SK-N-SH (cell line): ENCODE data around the gene MED16. TPM values are rescaled to one million over a fixed set of nuclear protein-coding genes. Genes with fewer than 3 reads are reported as not detected.
"Not testable (repeated sequence)": the region's sequence is repeated elsewhere in the genome, so short reads cannot be mapped to it uniquely, and the experiment has no call there.

Source experiments
- CTCF ChIA-PET: fragments of 300-600, 350-600 bp; formaldehyde crosslinking; extraction: SDS; loops from one replicate; lab custom pipeline; 2021; lab: Yijun Ruan, JAX
- POLR2A ChIA-PET: fragments of 350-600 bp; sonication (Branson Sonifier 250); formaldehyde crosslinking; extraction: SDS; loops from one replicate; lab custom pipeline; 2020; ENCODE audit warnings: antibody characterized with exemption, inconsistent platforms; lab: Yijun Ruan, JAX
- DNase-seq: peaks from one replicate; pipeline ENCODE4 v3.0.0; 2012
- H2AFZ ChIP-seq: fragments of 200-600 bp; sonication (generic); 2 replicates; pipeline ENCODE4 v1.8.1; 2016; ENCODE audit warnings: antibody characterized with exemption, mild to moderate bottlenecking, low read depth
- H3F3A ChIP-seq: fragments of 200-600 bp; sonication (generic); replicated peaks from 2 replicates; pipeline ENCODE3; 2016; ENCODE audit warnings: antibody characterized with exemption, mild to moderate bottlenecking; ENCODE audit not compliant: insufficient read depth
- H3K27ac ChIP-seq, 2 experiments: fragments of 200-500 bp in 1 of 2; fragments of 200-600 bp in 1 of 2; sonication (Bioruptor generic) in 1 of 2; sonication (generic), shearing (Covaris generic) in 1 of 2; 2 replicates each; pipeline versions ENCODE4 v1.5.1 to v1.6.1; 2014 to 2016; ENCODE audit warnings: low read depth in 2 of 2, inconsistent platforms in 1 of 2, low read length in 1 of 2, mild to moderate bottlenecking in 1 of 2, mixed read lengths in 1 of 2
- H3K27me3 ChIP-seq: fragments of 200-600 bp; sonication (generic), shearing (Covaris generic); 2 replicates; pipeline ENCODE4 v1.6.1; 2016; ENCODE audit warnings: mixed run types; ENCODE audit not compliant: insufficient read depth
- H3K36me3 ChIP-seq, 2 experiments: fragments of 200-500 bp in 1 of 2; fragments of 200-600 bp in 1 of 2; sonication (Bioruptor generic) in 1 of 2; sonication (generic) in 1 of 2; replicated peaks in 1 of 2; 2 replicates each; pipeline versions ENCODE3 to v1.5.1; 2014 to 2016; ENCODE audit warnings: low read length in 1 of 2, mild to moderate bottlenecking in 1 of 2; ENCODE audit not compliant: insufficient read depth in 2 of 2, control insufficient read depth in 1 of 2
- H3K4me1 ChIP-seq, 2 experiments: fragments of 200-500 bp in 1 of 2; fragments of 200-600 bp in 1 of 2; sonication (Bioruptor generic) in 1 of 2; sonication (generic), shearing (Covaris generic) in 1 of 2; 2 replicates each; pipeline versions ENCODE4 v1.5.1 to v1.6.1; 2014 to 2016; ENCODE audit warnings: low read depth in 1 of 2, low read length in 1 of 2, mixed run types in 1 of 2; ENCODE audit not compliant: insufficient read depth in 2 of 2, control insufficient read depth in 1 of 2
- H3K4me2 ChIP-seq: fragments of 200-600 bp; sonication (generic), shearing (Covaris generic); 2 replicates; pipeline ENCODE4 v1.6.1; 2017; ENCODE audit warnings: mixed run types
- H3K4me3 ChIP-seq, 2 experiments: fragments of 200-500 bp in 1 of 2; fragments of 200-600 bp in 1 of 2; sonication (Bioruptor generic) in 1 of 2; sonication (generic), shearing (Covaris generic) in 1 of 2; 2 replicates each; pipeline versions ENCODE4 v1.5.1 to v1.8.1; 2014 to 2016; ENCODE audit warnings: low read depth in 2 of 2, inconsistent platforms in 1 of 2, low read length in 1 of 2, mild to moderate bottlenecking in 1 of 2, mixed read lengths in 1 of 2, moderate library complexity in 1 of 2
- H3K79me2 ChIP-seq: fragments of 200-600 bp; sonication (generic); 2 replicates; pipeline ENCODE4 v1.8.1; 2017; ENCODE audit warnings: mild to moderate bottlenecking; ENCODE audit not compliant: insufficient read depth
- H3K9ac ChIP-seq: fragments of 200-600 bp; sonication (generic); 2 replicates; pipeline ENCODE4 v1.6.1; 2017; ENCODE audit warnings: mixed run types
- H3K9me2 ChIP-seq: fragments of 200-600 bp; sonication (generic); 2 replicates; pipeline ENCODE4 v1.6.1; 2017; ENCODE audit warnings: mixed run types
- H3K9me3 ChIP-seq: fragments of 200-600 bp; sonication (generic); 2 replicates; pipeline ENCODE4 v1.6.1; 2017; ENCODE audit warnings: mixed run types, mild to moderate bottlenecking, moderate library complexity
- H4K20me1 ChIP-seq: fragments of 200-600 bp; sonication (generic); 2 replicates; pipeline ENCODE4 v1.6.1; 2017; ENCODE audit warnings: mild to moderate bottlenecking, mixed run types; ENCODE audit not compliant: insufficient read depth
- ELF1 ChIP-seq: IDR thresholded peaks from 2 replicates; pipeline ENCODE4 v1.4.0; 2012
- EZH2phosphoT487 ChIP-seq: fragments of 200-600 bp; sonication (generic); IDR thresholded peaks from 2 replicates; pipeline ENCODE4 v1.6.1; 2017; ENCODE audit warnings: low read depth, mixed run types, mild to moderate bottlenecking, antibody characterized with exemption, moderate library complexity, borderline replicate concordance
- NFIC ChIP-seq: IDR thresholded peaks from 2 replicates; pipeline ENCODE4 v1.4.0; 2012; ENCODE audit warnings: borderline replicate concordance
- NRF1 ChIP-seq: IDR thresholded peaks from 2 replicates; pipeline ENCODE4 v1.6.1; 2012; ENCODE audit warnings: low read depth, mild to moderate bottlenecking, low read length
- RAD21 ChIP-seq: IDR thresholded peaks from 2 replicates; pipeline ENCODE4 v1.6.1; 2012; ENCODE audit warnings: mild to moderate bottlenecking, low read length
- RCOR1 ChIP-seq: fragments of 150-350 bp; IDR thresholded peaks from 2 replicates; pipeline ENCODE4 v1.6.1; 2017; ENCODE audit warnings: antibody characterized with exemption, low read length
- SMC3 ChIP-seq: IDR thresholded peaks from 2 replicates; pipeline ENCODE4 v1.6.1; 2012; ENCODE audit warnings: low read depth, low read length, improper control_type of control experiment
- TAF1 ChIP-seq: IDR thresholded peaks from 2 replicates; pipeline ENCODE4 v1.6.1; 2012; ENCODE audit warnings: low read depth, mild to moderate bottlenecking, low read length, moderate library complexity, borderline replicate concordance
- TEAD4 ChIP-seq: IDR thresholded peaks from 2 replicates; pipeline ENCODE4 v1.4.0; 2012; ENCODE audit warnings: mild to moderate bottlenecking, borderline replicate concordance; ENCODE audit not compliant: insufficient read depth
- WGBS: methylation state at CpG from one replicate; pipeline ENCODE4 v1.1.6; 2017; ENCODE audit warnings: low lambda C conversion rate; 5-methylcytosine and 5-hydroxymethylcytosine counted together
- polyA plus RNA-seq, 3 experiments: library from polyadenylated mRNA; depleted of rRNA; stranded (reverse); fragments of >200 nt; gene quantifications; 2 replicates each; pipeline ENCODE4 v1.2.3, GENCODE V29; 2012
- TF ChIP-seq, protein P1 (sequence below): IDR thresholded peaks from 2 replicates; pipeline ENCODE4 v1.4.0; 2012; ENCODE audit warnings: low read depth, borderline replicate concordance
- TF ChIP-seq, protein P2 (sequence below): fragments of 150-350 bp; IDR thresholded peaks from 2 replicates; pipeline ENCODE4 v1.6.1; 2016; ENCODE audit warnings: mild to moderate bottlenecking, low read depth, low read length

Gene MED16
- polyA plus RNA-seq, 1 of the 3 experiments (the other 2 are of a cell fraction) = 40.6 TPM

DNA sequence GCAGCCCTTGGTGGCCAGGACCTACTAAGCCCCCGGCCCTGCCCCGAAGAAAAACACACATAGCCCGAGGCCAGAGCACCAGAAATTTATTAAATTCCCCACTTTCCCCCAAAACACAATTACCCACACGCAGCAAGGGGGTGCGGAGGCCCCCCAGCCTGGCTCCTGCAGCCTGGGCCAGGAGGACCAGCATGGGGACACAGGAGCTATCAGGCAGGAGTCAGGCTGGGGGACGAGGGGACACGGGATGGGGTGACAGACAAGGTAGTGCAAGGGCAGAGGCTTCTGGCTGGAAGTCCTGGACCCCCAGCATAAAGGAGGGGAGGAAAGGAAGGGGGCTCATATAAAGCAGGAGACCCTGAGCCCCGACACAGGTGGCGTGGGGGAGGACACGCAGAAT is 3.4 kb upstream of the MED16 start (continued):
- TF ChIP-seq, protein P1, sequence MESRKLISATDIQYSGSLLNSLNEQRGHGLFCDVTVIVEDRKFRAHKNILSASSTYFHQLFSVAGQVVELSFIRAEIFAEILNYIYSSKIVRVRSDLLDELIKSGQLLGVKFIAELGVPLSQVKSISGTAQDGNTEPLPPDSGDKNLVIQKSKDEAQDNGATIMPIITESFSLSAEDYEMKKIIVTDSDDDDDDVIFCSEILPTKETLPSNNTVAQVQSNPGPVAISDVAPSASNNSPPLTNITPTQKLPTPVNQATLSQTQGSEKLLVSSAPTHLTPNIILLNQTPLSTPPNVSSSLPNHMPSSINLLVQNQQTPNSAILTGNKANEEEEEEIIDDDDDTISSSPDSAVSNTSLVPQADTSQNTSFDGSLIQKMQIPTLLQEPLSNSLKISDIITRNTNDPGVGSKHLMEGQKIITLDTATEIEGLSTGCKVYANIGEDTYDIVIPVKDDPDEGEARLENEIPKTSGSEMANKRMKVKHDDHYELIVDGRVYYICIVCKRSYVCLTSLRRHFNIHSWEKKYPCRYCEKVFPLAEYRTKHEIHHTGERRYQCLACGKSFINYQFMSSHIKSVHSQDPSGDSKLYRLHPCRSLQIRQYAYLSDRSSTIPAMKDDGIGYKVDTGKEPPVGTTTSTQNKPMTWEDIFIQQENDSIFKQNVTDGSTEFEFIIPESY = no peak
- TF ChIP-seq EZH2phosphoT487 (no peak), NRF1 (no peak), SMC3 (no peak), TEAD4 (no peak), RCOR1 (no peak), RAD21 (no peak)
- TF ChIP-seq, protein P2, sequence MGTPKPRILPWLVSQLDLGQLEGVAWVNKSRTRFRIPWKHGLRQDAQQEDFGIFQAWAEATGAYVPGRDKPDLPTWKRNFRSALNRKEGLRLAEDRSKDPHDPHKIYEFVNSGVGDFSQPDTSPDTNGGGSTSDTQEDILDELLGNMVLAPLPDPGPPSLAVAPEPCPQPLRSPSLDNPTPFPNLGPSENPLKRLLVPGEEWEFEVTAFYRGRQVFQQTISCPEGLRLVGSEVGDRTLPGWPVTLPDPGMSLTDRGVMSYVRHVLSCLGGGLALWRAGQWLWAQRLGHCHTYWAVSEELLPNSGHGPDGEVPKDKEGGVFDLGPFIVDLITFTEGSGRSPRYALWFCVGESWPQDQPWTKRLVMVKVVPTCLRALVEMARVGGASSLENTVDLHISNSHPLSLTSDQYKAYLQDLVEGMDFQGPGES = no peak

DNA sequence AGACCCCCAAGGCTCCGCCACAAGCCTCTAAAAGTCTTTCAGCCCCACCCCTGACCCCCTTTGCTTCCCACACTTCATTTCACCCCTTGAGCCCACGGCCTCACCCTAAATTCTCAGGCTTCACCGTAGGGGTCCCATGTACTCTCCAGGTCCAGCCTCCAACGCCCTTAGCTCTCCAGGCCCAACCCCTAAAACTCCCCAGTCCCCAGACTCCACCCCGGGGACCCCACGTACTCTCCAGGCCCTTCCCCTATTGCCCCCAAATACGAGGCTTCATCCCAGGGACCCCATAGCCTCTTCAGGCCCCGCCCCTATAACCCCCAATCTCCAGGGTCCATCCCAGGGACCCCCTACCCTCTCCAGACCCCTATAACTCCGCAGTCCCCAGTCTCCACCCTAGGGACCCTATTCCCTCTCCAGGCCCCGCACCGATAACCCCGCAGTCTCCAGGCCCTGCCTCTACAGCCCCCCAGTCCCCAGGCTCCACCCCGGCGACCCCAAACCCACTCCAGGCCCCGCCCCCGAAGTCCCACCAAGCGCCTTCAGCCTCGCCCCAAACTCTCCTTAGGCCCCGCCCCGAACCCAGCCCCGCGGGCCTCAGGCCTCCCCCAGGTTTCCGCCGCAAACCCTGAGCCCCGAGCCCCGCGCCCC is 619 bp downstream of the MED16 start:
- WGBS = 6% methylated on average over 25 of the region's 27 CpGs
- peak; percentile 82 for DNase-seq
- Histone ChIP-seq H3K27ac (peak overlapping the region; percentile 72 to 97; a peak in 3 of 4 replicates), H2AFZ (no peak overlapping the region), H3K4me2 (peak overlapping the region; percentile 88), H3K36me3 (peaks cover 4 to 25% of the 10 kb centered on the region in 2 experiments), H3K9me2 (no peaks in the 10 kb centered on the region), H3K79me2 (peaks cover 14% of the 10 kb centered on the region), H3K4me3 (peak overlapping the region; percentile 81 to 87), H3F3A (peaks cover 15% of the 10 kb centered on the region), H3K9ac (peak overlapping the region; percentile 95), H3K4me1 (peaks cover 0 to 4% of the 10 kb centered on the region in 2 experiments; a peak in 1 of 4 replicates), H3K27me3 (no peaks in the 10 kb centered on the region), H3K9me3 (no peaks in the 10 kb centered on the region), H4K20me1 (no peaks in the 10 kb centered on the region)
- ChIA-PET POLR2A (interaction anchor here (1.4 kb wide), 1 partner anchor 92 kb away, joined by 5 read pairs; the partner anchor contains the start of gene WDR18), CTCF (interaction anchor here (0.7 to 1.0 kb wide), 2 partner anchors 29 to 36 kb away, joined by 3 to 4 read pairs; no protein-coding TSS in a partner anchor)
- TF ChIP-seq NFIC (no peak), TAF1 (no peak), ELF1 (no peak)

DNA sequence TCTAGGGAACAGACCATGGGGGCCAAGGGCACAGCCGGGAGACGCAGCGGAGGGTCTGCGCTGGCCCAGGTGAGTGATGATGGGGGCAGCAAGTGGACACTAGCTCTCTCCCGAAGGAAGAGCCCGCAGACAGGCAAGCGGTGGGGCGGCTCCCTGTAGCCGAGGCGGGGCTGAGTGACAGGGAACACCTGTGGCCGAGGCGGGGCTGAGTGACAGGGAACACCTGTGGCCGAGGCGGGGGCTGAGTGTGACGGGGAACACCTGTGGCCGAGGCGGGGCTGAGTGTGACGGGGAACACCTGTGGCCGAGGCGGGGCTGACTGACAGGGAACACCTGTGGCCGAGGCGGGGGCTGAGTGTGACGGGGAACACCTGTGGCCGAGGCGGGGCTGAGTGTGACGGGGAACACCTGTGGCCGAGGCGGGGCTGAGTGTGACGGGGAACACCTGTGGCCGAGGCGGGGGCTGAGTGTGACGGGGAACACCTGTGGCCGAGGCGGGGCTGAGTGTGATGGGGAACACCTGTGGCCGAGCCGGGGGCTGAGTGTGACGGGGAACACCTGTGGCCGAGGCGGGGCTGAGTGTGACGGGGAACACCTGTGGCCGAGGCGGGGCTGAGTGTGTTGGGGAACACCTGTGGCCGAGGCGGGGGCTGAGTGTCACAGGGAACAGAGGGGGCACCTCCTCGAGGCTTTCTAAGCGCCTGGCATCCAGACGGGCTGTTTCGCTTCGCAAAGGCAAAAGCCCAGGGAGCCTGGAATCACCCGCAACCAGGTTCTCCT is 1.4 kb downstream of the MED16 start:
- POLR2A ChIA-PET = not testable (repeated sequence)
- peaks cover 4 to 20% of the 10 kb centered on the region in 2 experiments for H3K36me3 ChIP-seq

More for the DNA sequence above, 1.4 kb downstream of the MED16 start:
- peak overlapping the region; percentile 95; the same call in 1 of the 2 replicates for H3K9ac ChIP-seq
- H3K27ac ChIP-seq, H4K20me1 ChIP-seq, H3K4me1 ChIP-seq, DNase-seq, H3K27me3 ChIP-seq, H3K9me3 ChIP-seq, H3K9me2 ChIP-seq, H2AFZ ChIP-seq: not testable (repeated sequence)
- H3K4me2 ChIP-seq = peak overlapping the region; percentile 88
- H3K4me3 ChIP-seq = peak overlapping the region; percentile 81 to 87
- CTCF ChIA-PET = interaction anchor here (0.7 kb wide), 1 partner anchor 28 kb away, joined by 4 read pairs; no protein-coding TSS in a partner anchor
- H3K79me2 ChIP-seq = peaks cover 14% of the 10 kb centered on the region
- H3F3A ChIP-seq = peaks cover 18% of the 10 kb centered on the region
- 94% methylated on average over 47 of the region's 50 CpGs for WGBS
